ENCODE data around the gene NBPF8. TPM values are rescaled to one million over a fixed set of nuclear protein-coding genes. Genes with fewer than 3 reads are reported as not detected.
"Not testable (repeated sequence)": the region's sequence is repeated elsewhere in the genome, so short reads cannot be mapped to it uniquely, and the experiment has no call there.

The NBPF8 gene
- total RNA-seq: 24.6 and 26.9 TPM in 2 replicates

DNA sequence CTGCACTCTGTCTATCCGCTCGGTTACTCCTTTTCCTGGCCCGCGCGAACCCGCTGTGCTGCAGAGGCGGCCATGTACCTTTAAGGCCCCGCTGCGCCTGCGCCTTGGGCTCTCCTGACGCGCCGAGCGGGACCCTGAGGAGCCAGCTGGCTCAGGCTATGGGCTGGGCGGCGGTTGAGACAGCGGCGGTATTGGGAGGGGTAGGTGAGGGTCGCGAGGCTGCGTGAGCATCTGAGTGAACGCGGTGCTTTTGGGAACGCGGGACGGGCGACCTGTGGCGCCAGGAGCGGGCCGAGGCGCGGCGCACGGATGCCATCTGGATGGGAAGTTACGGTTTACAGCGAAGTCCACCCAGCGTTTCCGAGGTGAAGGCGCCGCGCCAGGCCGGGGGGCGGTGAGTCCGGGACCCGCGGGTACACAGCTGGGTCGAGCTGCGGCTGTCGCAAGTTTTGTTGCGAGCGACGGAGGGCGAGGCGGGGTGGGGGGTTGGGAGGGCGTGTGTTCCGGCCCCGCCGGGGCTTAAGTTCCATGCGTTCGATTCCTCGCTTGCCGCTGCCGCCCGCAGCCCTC lies at the start of gene NBPF8:
TSS of gene NBPF8 (plus strand) at position 125 of the 570 bp plus-strand sequence. CDS start 21,488 bp downstream, outside the sequence.
- intact Hi-C loops (cut with micrococcal nuclease): not testable (repeated sequence)

DNA sequence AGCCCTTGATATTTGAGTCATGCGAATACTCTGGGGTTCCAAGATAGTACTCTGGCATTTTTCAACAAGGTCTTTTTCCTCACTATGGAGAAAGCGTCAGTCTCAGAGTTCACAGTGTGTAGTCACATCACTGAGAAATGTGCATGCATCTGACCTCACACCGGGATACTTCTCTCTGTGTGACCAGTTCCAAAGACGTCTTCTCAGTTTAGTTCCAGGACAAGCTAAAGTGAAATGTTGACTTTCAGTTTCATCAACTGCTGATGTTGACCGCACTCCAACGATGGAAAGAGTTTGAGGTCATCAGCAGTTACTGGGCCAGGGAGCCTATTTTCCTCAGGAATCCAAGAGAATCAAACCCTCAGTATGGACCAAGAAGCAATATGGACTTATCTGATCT lies 47.1 kb upstream of the NBPF8 start:
- intact Hi-C loops (cut with micrococcal nuclease): not testable (repeated sequence)

GRCh38 chr1:120386651-120387050 lies 28.2 kb upstream of the NBPF8 start:
- intact Hi-C loops (cut with micrococcal nuclease): not testable (repeated sequence)

DNA sequence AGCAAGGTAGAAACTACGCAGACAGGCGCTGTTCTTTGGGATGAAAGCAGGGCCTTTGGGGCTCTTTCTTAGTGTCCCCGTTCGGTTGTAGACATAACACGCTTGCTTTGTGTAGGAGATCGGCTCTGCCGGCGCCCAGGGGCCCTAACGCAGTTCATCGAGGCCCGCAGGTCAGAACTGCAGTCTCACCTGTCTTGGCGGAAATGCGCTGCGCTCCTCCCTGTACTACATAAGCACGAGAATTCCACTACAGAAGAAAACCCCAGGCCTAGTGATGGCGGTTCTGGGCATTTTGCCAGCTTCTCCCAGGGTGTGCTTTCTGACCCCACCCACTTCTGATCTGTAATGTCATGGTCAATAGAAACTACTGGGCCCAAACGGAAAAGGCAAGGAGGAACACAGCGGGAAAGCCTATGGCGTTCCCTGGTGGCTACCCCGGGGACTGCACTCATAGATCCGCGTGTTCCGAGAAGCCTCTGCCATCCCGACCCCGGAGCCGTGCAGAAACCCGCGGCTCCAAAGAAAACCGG lies 26.2 kb upstream of the NBPF8 start:
- intact Hi-C loops (cut with micrococcal nuclease): not testable (repeated sequence)

DNA sequence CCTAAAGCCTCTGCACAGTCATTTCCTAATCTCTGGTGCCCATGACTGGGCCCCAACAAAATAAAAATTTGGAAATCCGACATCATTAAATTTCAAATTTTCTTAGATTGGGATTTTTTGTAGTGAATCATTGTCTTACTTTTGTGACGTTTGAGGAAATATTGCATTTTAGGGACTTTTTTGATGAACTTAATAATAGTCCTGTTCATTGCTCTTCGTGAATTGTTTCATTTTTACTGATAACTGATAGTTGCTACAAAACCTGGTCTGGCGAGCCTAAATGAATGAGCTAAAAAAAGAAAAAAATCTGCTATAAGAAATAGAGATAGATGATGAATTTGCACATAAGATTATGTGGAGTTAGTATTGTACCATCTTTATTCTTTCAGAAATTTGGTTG lies 23.5 kb upstream of the NBPF8 start:
- intact Hi-C loops (cut with micrococcal nuclease): not testable (repeated sequence)

DNA sequence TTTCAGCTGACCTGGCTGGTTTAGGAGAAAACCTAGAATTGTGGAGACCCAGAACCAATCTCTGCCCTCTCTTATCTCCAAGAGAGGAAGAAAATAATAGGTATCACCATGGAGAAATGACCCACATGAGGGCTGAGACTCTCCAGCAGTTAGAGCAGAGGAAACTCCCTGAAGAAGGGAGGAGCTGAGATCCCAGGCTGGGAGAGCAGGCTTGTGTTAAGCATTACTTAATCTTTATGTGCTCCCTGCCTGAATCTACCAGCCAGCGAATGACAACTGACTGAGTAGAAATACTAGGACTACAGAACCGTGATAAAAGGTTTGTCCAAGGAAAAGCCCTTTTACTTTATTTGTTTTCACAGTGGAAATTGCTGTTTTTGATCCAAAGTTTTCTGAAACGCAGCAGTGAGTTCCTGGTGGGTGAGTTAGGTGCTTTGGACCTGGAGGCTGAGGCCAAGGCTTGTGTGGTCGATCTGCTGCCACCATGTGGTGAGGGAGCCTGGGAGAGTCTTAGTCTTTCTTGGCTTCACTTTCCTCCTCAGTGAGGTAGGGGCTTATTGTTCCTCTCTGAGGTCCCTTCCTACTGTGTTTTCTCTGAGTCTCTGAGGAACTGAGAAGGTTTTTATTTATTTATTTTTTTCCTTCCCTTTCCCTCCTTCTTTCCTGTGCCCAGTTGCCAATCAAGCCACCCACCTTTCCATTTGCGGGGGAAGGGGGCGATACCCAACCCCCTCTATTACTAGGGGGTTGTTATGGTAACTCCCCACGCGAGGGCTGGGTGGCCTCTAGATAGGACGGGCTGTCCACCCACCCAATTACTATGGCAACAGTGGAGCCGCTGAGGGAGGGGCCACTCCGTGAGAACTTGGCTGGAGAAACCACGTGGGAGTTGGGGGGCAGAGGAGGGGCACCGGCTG lies 21.3 kb upstream of the NBPF8 start:
- intact Hi-C loops (cut with micrococcal nuclease): not testable (repeated sequence)

GRCh38 chr1:120405348-120405747 lies 9.5 kb upstream of the NBPF8 start:
- intact Hi-C loops (cut with micrococcal nuclease): not testable (repeated sequence)

GRCh38 chr1:120414451-120414850 lies 384 bp upstream of the NBPF8 start:
- intact Hi-C loops (cut with micrococcal nuclease): not testable (repeated sequence)

GRCh38 chr1:120415492-120415961 lies 692 bp downstream of the NBPF8 start:
- intact Hi-C loops (cut with micrococcal nuclease): not testable (repeated sequence)

DNA sequence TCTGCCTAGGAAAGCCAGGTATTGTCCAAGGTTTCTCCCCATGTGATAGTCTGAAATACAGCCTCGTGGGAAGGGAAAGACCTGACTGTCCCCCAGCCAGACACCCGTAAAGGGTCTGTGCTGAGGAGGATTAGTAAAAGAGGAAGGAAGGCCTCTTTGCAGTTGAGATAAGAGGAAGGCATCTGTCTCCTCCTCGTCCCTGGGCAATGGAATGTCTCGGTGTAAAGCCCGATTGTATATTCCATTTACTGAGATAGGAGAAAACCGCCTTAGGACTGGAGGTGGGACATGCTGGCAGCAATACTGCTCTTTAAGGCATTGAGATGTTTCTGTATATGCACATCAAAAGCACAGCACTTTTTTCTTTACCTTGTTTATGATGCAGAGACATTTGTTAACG lies 10.2 kb downstream of the NBPF8 start:
- intact Hi-C loops (cut with micrococcal nuclease): not testable (repeated sequence)

GRCh38 chr1:120431626-120432025 lies 16.8 kb downstream of the NBPF8 start:
- intact Hi-C loops (cut with micrococcal nuclease): not testable (repeated sequence)

DNA sequence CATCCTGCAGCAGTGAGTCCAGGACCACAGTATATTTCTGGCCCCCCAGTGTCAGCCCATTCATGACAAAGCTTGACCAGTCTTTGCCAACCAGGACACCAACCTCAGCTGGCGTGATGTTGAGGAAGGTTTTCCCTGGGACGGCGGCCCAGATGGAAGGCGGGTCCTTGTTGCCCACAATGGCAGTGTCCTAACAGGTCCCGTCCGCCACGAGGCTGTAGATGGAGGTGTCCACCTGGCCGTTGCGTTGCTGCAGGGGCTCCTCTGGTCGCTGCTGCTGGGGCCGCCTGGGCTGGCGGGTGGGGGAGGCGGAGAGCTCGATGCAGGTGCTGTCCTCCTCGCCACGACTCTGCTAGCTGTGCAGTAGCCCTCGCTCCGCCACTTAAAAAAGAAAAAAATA lies 19.0 kb downstream of the NBPF8 start:
- intact Hi-C loops (cut with micrococcal nuclease): not testable (repeated sequence)

DNA sequence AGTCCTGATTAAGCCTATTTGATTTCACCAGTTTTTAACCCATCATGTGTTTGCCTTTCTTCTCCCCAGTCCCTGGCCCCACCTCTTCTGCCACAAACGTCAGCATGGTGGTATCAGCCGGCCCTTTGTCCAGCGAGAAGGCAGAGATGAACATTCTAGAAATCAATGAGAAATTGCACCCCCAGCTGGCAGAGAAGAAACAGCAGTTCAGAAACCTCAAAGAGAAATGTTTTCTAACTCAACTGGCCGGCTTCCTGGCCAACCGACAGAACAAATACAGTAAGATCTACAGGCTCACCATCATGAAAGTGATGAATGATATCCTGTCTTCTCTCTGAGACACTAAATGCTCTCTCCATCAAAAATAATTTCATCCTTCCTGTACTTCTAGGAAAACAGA lies 34.3 kb downstream of the NBPF8 start:
- intact Hi-C loops (cut with micrococcal nuclease): not testable (repeated sequence)

Other genes with a start within 250 kb of the NBPF8 start
- gene SEC22B, start 238.5 kb upstream of the NBPF8 start, total RNA-seq: 28.1 and 29.7 TPM in 2 replicates

All from T-helper 2 cell treated with Interferon-gamma antibody and Interleukin-4, amounts not matched to agents 100 ng/mL and 5 ng/mL, for 36 hours (primary cell).